GM21360 (cell line): ENCODE measurements around the gene RILP.

Experiments
- ATAC-seq: cut with Tn5 transposase; IDR thresholded peaks from one replicate; pipeline ENCODE4 v1.9.1; 2021; ENCODE audit warnings: mild to moderate bottlenecking, moderate library complexity; ENCODE audit not compliant: unreplicated experiment

RILP gene

DNA sequence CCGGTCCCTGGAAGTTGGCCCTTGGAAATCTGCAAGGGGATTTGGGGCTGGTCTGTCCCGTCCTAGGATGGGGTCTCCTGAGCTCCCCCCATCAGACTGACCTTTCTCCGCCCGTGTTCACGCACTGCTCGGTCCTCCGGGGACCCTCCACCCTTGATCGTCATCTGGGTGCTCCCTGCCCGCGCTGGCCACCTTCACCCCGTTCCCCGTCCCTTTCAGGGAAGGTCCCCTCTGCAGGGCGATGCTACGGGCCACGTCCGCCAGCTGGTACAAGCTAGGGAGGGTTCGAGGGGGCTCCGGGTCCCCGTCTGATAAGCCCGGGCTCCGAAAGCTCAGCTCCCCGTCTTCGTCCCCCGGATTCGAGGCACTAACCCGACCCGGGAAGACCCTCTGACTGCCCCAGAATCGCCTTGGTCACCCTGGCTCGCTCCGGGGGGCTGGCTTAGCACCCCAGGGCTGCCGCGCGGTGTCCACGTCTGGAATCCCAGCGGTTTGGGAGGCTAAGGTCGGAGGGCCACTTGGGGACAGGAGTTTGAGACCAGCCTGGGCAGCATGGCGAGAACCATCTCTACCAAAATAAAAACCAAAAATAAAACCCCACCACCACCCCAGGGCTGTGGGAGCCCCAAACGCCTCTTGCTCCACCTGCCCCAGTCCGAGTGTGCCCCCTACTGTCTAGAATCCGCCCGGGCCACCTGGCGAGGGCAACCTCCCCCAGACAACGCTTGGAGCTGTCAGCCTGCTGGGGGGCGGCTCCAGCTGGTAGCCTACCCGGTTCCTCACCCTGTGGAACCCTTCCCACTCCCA is 20.0 kb downstream of the RILP start:
- no peak for ATAC-seq

DNA sequence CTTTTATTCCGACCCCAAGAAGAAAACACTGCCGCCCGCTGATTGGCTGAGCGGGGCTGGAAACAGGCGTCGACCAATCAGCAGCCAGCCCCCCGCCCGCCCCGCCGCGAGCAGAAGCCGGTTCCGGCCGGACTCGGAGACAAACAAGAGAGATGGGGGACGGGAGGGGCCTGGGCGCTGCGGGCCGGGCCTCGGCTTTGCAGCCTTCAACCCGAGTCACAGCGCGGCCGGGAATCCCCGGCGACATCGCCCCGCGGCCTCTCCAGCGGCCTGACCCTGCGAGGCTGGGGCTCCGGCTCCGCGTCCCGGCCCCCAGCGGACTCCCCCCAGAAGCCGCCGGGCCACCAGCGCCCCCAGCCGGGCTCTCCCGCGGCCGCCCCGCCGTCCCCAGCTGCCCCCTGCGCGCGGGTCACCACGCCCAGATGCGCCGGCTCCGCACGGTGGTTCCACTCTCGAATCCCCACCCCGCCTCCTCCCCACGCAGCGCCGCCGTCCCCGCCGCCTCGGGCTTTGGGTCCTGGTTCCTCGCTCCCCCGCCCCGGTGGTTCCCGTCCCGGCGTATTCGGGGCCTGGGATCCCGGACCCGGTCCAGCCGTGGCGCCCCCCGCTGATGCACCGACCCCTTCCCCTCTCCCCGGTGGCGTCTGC is 20.7 kb downstream of the RILP start:
- ATAC-seq: peak; percentile 48

DNA sequence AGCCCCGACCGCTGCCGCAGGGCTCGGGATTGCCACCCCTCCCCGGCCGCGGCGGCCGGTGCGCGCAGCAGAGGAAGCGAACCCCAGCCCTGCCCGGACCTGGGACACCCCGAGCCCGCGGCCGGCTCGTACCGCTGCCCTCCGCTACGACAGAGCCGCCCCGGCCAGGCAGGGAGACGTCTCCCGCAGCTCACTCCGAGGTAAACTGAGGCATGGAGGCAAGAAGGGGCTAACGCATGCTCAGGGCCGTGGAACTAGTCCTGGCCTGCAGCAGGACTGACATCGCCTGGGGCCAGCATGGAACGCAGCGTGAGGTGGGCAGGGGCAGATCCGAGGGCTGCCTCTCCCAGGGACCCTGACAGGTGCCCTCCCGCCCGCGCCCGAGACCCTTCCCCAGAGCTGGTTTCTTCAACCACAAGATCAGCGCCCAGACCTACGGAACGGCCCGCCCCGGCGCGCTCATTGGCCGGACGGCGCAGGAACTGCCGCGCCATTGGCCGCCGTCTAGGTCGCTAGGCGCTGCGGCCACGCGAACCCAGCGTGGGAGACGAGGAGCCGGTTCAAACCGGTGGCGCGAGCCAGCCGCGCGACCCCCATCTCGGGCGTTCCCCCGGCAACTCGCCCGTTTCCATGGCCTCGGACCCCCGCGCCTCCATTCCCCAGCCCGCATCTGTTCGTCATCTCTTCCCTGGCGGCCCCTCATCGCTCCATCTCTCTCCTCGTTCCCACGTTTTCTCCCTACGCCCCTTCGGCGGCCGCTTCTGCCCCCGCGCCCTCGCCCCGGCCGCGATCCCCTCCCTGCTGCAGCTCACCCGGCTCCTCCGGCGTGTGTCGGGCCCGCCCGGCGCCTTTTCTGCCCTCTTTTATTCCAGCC is 21.4 kb downstream of the RILP start, which contains the start of gene SLC43A2:
TSS of gene SLC43A2 (minus strand) at position 853 of the 874 bp plus-strand sequence. CDS start 960 bp downstream, outside the sequence.
- ATAC-seq: peak; percentile 45

DNA sequence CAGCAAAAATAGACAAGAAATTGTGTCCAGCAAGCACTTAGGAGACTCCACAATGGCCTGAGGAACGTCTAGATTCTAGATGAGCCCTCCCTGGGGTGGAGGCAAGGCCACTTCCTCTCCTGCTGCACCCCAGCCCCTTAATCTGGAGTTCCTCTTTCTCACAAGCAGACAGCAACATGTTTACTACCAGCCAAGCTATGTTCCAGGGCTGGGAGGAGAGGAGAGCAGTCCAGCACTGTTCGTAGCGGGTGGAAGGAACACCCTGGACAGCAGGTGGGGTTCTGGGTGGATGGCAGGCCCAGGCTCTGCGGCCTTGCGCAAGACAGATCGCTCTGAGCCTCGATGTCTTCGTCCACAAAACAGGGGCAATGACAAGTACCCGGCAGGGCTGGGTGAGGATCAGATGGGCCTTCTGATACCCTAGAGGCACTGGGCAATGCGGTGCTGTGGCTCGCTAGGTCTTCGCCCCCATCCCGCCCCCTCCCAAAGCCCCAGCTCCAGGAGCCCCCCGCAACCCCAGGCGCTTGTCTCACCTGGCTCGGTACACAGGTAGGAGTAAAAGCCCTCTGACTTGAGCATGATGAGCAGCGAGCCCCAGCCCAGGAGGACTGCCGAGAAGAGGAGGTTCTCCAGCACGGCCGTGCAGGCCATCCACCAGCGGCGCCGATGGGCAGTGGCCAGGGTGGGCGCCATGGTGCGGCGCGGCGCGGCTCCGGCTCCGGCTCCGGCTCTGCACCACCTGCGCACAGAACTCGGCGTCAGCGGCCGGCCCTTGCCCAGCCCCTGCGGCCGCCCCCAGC is 22.3 kb downstream of the RILP start:
- no peak for ATAC-seq

DNA sequence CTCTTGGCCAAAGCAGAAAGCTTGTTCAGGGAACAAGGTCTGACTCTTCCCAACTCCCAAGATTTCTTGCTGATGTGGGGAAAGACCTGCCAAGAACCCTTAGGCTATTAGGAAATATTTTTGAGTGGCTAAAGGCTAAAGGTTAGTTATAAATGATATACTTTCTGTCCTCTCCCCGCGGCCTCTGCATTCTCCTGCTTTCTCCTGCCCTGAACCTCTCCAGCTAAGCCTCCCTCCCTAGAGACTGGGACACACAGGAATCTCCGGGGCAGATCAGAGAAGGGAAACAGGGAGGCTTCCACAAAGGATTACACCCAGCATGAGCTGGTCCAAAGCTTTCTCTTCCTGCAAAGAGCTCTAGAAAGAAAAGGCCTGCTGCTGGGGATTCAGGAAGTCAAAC is 23.3 kb downstream of the RILP start:
- no peak for ATAC-seq

DNA sequence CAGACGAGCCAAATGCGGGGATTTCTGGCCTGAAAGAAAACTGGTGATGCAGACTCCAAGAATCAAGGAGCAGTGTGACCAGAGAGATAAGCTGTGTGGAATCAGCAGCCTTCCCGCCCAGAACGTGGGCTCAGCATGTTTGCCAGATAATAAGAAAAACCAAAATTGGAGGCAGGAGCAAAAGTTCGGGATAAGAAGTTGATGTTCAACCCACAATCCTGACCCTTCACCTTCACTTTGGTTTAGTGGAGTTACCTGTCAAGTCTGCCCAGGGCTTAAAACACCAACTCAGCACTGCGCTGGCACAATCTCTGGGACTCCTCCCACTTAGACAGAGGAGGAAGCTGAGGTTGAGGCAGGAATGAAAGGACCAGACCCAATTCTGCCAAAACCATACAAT is 24.1 kb downstream of the RILP start:
- no peak for ATAC-seq

DNA sequence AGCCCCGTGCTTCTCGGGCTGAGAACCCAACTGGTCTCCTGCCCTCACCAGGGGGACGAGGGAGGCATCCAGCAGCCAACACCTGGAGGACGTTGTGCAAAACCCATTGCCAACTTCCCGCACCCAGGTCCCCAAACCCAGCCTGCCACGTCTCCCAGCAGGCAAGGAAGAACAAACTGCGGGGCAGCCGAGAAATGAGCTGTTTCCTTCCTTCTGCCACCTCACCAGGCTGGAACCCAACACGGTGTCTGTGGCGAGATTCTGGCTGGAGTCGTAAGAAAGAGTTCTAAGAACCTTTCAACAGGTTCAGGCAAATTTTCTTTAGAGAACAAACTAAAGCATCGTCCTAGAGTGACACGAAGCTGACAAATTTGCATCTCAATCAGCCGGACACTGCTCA is 24.6 kb downstream of the RILP start:
- no peak for ATAC-seq

DNA sequence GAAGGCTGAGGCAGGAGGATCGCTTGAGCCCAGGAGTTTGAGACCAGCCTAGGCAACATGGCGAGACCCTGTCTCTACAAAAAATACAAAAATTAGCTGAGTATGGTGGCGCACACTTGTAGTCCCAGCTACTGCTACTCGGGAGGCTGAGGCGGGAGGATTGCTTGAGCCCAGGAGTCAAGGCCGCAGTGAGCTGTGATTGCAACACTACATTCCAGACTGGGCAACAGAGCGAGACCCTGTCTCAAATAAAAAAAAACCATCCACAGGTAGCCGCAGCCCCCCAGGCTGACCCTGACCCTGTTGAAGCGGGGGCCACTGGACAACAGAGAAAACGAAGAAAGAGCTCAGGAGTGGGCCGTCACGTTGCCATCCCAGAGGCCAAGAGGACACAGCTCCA is 25.0 kb downstream of the RILP start:
- no peak for ATAC-seq

DNA sequence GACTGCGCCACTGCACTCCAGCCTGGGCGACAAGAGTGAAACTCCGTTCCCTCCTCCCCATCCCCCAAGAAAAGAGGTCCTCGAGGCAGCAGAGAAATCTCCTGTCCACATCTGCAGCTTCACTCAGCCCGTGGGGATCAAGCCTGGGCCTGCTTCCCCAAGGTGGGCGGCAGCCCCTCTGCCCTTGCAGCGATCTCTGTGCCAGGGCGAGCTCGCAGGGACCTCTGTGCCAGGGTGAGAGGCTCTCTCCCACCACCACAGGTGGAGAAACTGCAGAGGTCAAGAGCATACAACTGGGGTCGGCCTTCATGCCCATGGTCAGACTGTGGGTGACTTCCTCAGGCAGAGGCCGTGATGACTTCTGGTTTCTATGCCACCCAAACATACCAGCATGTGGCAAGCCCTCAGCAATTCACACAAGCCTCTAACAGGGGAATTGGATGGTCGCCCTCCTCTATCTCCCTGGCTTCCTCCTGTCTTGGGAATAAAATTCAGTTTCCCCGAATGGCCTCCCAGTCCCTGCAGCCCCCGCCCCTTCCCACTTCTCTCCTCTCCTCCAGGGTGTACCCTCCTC is 26.5 kb downstream of the RILP start:
- no peak for ATAC-seq

DNA sequence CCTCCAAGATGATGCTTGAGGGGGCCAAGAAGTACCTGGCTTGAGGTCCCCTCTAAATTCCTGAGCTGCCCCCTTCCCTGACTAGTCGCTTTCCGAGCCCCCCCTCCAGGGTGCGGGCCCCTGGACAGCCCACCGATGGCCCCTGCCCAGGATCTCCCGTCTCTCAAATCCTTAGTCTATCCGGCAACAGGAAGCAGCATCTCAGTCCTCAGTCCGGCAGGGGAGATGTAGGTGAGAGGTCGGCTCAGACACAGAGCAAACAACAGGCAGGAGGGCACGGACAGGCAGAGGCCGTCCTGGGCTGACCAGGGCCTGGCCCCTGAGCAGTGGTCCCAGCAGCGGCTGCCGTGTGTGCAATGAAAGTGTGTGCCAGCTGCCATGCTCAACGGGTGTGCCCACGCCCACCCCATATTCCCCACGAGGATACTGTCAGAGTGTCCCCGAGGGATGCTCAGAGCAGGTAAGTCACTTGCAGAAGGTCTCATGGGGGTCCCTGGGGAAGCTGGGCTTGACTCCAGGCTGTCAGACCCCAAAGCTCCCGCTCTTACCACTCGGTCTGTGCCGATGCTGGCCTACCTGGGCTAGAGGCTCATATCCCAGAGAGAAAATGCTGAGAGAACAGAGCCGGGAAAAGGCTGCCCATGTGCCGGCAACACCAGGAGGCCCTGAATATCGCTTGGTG is 28.3 kb downstream of the RILP start:
- no peak for ATAC-seq

DNA sequence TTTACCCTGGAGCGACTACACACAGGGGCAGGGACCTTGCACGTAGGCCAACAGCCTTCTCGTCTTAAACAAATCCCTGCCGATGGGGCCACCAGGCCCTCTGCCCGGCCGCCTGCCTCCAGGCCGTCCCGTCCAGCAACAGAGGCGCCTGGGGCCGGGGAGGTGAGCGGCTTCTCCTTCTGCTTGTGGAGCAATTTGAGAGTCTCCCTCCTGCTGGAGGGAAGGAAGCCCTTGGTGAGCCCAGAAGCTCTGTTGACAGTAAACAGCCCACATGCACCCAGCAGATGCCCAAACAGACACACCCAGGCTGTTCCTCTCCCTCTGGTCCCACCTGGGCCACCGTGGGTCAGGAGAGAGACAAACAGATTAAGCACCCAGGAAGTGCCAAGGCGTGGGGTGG is 29.2 kb downstream of the RILP start:
- ATAC-seq: no peak

DNA sequence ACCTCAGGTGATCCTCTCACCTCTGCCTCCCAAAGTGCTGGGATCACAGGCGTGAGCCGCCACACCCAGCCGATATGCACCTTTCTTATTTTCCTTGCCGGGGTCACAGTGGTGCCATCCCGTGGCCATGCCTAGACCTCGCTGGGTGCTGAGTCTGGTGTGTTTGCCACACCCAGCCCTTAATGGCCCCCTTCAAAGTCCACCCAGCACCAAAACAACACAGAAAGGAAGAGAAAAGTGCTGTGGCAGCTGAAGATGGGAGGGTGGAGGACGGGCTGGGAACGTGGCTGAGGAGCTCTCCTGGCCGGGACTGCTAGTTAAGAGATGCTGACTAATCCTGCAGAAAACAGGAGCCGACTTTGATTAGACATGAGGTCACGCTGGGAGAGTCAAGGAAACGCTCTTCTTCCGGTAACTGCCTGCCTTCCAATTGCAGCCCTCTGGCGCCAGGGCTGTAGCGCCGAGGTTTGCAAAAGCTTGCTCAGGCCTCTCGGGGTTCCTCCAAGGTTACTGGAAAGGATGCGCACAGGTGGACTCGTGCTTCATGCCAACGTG is 32.0 kb downstream of the RILP start:
- ATAC-seq: no peak

DNA sequence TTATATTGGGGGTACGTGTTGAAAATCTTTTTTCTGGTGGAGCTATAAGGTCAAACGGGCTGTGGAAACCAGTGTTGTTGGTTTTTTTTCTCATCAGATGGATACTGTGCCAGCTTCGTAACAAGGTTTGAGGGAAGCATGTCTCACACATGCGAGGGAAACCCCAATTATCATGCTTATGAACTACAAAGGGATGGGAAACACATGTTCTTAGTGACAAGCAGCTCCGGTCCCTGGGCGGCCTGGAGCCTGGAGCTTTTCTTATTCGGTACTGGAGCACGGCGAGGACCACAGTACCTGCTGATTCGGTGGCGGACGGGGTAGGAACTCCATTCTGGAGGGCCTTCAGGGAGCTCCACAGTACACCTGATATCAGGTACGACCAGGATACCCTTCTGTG is 33.6 kb downstream of the RILP start:
- ATAC-seq: no peak

DNA sequence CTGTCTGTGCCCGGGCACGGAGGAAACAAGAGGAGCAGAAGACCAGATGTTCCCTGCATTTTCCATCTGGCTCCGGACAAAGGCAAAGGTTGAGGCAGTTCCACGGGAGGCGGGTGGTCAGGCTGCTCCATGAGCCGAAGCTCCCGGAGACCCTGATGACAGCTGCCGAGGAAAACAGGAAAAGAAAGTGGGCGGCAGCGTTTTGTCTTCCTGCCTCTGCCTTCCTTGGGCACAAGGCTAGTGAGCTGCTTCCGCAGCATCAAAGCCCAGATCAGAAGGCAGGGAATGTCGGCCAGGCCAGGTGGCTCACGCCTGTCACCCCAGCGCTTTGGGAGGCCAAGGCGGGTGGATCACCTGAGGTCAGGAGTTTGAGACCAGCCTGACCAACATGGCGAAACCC is 37.3 kb downstream of the RILP start:
- ATAC-seq: no peak

DNA sequence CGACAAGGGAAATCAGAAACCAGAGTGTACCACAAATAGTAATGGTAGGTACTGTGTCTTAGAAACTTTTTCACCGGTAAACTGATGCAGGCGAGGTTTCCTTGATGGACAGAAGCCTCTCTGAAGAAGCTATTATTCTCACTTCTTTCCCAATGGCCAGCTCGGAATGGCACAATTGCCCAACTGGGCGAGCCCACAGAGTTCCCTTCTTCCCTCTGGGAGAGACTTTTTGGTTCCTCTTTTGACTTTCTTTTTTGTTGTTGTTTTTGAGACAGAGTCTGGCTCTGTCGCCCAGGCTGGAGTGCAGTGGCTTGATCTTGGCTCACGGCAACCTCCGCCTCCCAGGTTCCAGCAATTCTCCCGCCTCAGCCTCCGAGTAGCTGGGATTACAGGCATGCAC is 38.0 kb downstream of the RILP start:
- no peak for ATAC-seq

DNA sequence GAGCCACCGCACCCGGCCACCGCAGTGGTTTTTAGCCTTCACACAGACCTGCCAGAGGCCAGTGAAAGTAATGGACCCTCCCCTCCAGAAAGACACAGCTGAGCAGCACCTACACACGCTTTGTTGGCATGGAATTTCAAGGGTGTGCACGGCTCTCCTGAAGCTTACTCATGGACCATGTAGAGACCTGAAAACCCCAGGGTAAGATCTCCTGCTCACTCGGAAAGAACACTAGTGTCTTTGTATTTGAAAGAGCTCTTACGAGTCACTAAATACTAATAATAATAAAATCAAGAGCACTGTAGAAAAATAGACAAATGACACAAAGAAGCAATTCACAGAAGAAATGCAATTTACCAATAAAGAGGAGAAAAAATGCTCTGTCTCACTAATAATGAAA is 41.0 kb downstream of the RILP start:
- ATAC-seq: no peak

DNA sequence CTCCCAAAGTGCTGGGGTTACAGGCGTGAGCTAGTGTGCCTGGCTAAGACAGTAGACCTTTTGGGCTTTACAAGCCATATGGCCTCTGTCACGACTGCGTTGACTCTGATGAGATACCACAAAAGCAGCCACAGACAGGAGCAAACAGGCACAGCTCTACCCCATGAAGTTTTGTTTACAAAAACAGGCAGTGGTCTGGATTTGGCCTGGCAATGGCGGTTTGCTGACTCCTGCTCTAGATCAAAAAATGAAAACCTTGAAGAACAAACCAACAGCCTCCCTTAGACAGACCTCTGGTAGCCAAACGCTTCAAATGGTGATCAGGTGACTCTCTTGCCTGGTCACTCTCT is 41.7 kb downstream of the RILP start:
- no peak for ATAC-seq

DNA sequence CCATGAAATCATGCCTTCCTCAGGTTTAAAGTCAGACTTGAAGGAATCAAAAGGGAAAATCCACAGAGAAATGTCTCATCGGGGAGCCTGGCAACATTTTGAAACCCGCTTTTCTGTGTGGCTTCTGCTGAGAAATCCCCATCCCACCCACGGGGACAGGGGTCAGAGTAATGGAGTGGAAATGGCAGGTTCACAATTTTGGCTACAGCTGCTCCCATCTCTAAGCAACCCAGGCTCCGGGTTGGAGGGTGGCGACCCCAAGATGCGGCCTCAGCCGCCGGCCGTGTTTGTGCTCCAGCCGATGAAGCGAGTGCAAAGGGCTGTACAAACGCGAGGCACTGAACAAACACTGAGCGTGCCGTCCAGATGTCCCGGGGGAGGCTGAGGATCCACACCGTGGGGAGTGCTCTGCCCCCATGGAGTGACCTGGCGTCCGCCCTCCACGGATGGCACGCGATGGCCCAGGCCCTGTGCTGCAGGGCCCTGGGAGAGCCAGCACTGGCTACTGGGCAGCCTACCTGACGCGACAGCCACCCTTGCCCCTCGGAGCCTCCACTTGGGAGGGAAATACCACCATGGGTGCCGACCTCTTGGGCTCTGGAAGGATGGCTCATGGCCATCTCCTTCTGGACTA is 43.2 kb downstream of the RILP start:
- ATAC-seq: no peak

DNA sequence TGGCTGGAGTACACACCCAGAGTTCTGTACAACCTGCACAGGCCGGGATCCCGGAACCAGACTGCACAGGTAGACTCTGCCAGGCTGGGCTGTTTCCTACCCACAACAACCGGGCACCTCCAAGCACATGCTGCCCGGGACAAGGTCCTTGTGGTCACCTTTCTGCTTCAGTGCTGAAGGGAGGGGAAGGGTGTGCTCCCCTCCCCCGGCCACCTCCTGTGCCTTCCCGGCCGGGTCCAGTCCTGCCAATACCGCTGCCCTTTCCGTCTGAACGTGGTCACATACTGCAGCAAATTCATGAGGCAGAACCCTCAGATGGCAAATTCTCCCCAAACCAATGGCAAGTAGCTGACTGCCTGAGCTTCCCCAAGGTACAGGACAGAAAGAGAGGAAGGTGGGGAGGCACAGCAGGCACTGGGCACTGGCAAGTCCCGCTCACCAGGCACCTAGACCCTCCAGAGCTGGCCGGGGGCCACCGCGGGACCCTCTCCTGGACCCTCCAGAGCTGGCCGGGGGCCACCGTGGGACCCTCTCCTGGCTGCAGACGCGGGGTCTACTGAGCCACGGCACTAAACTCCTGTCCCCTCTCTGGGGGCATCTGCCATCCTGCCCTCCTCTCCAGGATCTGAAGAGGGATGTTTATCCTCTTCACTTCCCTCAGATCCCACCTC is 43.9 kb downstream of the RILP start:
- ATAC-seq: no peak
